GM21723 (cell line): ENCODE results near the gene RHOB.
"Not testable (repeated sequence)": the region's sequence is repeated elsewhere in the genome, so short reads cannot be mapped to it uniquely, and the experiment has no call there.

Experiments used
- ATAC-seq: cut with Tn5 transposase; IDR thresholded peaks from one replicate; pipeline ENCODE4 v1.9.1; 2021; ENCODE audit warnings: mild to moderate bottlenecking, moderate library complexity; ENCODE audit not compliant: unreplicated experiment

The RHOB gene

GRCh38 chr2:20451761-20452499 is 5.1 kb downstream of the RHOB start:
- ATAC-seq: no peak

GRCh38 chr2:20452551-20452950 is 5.7 kb downstream of the RHOB start:
- ATAC-seq: no peak

- no peak for ATAC-seq
These were observed 6.2 kb downstream of the RHOB start for GRCh38 chr2:20453087-20453486.

- no peak for ATAC-seq
These were observed 7.4 kb downstream of the RHOB start for GRCh38 chr2:20454036-20454981.

GRCh38 chr2:20455076-20455587 is 8.3 kb downstream of the RHOB start:
- ATAC-seq: no peak

GRCh38 chr2:20456116-20456571 is 9.3 kb downstream of the RHOB start:
- ATAC-seq: no peak

- peak; percentile 51 for ATAC-seq
These were observed 10.0 kb downstream of the RHOB start for GRCh38 chr2:20456636-20457426.

GRCh38 chr2:20457661-20458630 is 11.1 kb downstream of the RHOB start:
- no peak for ATAC-seq

- ATAC-seq: not testable (repeated sequence)
These were observed 12.0 kb downstream of the RHOB start for GRCh38 chr2:20458737-20459484.

GRCh38 chr2:20465716-20466394 is 19.0 kb downstream of the RHOB start:
- ATAC-seq: no peak

GRCh38 chr2:20467789-20468548 is 21.1 kb downstream of the RHOB start:
- ATAC-seq: no peak

- ATAC-seq: no peak
These were observed 22.0 kb downstream of the RHOB start for GRCh38 chr2:20468549-20469500.

GRCh38 chr2:20469595-20469994 is 22.7 kb downstream of the RHOB start:
- no peak for ATAC-seq

GRCh38 chr2:20470211-20470610 is 23.3 kb downstream of the RHOB start:
- no peak for ATAC-seq

GRCh38 chr2:20471148-20471547 is 24.3 kb downstream of the RHOB start:
- ATAC-seq: no peak

GRCh38 chr2:20471902-20472559 is 25.2 kb downstream of the RHOB start:
- ATAC-seq: no peak
